Measurements from ENCODE around the gene MBD2.

DNA sequence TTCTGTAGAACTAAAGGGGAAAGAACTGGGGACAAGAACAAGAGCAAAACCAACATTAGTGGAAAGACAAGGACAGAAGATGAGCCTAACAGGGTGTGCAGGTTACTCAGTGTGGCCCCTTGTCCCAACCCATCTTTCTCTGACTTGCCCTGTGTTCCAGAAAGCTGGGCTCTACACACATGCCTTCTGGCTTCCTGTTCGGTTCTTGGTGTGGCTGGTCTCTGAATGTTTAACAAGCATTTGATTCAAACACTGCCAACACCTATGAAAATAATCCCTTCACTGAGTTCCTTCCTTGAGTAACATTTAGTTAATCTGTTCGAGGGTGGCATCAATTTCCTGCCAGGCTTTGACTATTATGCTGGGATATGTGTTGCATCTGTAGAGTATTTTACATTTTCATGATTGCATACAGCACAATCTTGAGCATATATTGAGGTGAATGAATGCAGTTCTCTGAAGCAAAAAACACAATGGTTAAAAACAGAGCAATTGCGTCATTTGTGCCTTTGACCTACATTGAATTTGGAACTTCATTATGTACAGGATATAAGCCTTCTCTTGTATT is 83.3 kb downstream of the MBD2 start:
- TF ChIP-seq SNAI2 (CRISPR knock-in tag; IDR thresholded peaks at IDR 0.05) = no peak
- no peak for TF ChIP-seq ESRRG (CRISPR knock-in tag; IDR thresholded peaks at IDR 0.05)
- TF ChIP-seq TCF4 (CRISPR knock-in tag; IDR thresholded peaks at IDR 0.05; ENCODE audit: borderline replicate concordance) = no peak
- TF ChIP-seq, protein P1, sequence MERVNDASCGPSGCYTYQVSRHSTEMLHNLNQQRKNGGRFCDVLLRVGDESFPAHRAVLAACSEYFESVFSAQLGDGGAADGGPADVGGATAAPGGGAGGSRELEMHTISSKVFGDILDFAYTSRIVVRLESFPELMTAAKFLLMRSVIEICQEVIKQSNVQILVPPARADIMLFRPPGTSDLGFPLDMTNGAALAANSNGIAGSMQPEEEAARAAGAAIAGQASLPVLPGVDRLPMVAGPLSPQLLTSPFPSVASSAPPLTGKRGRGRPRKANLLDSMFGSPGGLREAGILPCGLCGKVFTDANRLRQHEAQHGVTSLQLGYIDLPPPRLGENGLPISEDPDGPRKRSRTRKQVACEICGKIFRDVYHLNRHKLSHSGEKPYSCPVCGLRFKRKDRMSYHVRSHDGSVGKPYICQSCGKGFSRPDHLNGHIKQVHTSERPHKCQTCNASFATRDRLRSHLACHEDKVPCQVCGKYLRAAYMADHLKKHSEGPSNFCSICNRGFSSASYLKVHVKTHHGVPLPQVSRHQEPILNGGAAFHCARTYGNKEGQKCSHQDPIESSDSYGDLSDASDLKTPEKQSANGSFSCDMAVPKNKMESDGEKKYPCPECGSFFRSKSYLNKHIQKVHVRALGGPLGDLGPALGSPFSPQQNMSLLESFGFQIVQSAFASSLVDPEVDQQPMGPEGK (CRISPR knock-in tag; IDR thresholded peaks at IDR 0.05; ENCODE audit: borderline replicate concordance) = no peak
- no peak for TF ChIP-seq BACH2 (CRISPR knock-in tag; IDR thresholded peaks at IDR 0.05; ENCODE audit: borderline replicate concordance)
- TF ChIP-seq, protein P2, sequence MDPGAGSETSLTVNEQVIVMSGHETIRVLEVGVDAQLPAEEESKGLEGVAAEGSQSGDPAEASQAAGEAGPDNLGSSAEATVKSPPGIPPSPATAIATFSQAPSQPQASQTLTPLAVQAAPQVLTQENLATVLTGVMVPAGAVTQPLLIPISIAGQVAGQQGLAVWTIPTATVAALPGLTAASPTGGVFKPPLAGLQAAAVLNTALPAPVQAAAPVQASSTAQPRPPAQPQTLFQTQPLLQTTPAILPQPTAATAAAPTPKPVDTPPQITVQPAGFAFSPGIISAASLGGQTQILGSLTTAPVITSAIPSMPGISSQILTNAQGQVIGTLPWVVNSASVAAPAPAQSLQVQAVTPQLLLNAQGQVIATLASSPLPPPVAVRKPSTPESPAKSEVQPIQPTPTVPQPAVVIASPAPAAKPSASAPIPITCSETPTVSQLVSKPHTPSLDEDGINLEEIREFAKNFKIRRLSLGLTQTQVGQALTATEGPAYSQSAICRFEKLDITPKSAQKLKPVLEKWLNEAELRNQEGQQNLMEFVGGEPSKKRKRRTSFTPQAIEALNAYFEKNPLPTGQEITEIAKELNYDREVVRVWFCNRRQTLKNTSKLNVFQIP (CRISPR knock-in tag; IDR thresholded peaks at IDR 0.05; ENCODE audit: borderline replicate concordance, low read depth) = no peak
- no peak for TF ChIP-seq RARB (CRISPR knock-in tag; IDR thresholded peaks at IDR 0.05)
- no peak for TF ChIP-seq ISL1 (CRISPR knock-in tag; IDR thresholded peaks at IDR 0.05)
- TF ChIP-seq, protein P3, sequence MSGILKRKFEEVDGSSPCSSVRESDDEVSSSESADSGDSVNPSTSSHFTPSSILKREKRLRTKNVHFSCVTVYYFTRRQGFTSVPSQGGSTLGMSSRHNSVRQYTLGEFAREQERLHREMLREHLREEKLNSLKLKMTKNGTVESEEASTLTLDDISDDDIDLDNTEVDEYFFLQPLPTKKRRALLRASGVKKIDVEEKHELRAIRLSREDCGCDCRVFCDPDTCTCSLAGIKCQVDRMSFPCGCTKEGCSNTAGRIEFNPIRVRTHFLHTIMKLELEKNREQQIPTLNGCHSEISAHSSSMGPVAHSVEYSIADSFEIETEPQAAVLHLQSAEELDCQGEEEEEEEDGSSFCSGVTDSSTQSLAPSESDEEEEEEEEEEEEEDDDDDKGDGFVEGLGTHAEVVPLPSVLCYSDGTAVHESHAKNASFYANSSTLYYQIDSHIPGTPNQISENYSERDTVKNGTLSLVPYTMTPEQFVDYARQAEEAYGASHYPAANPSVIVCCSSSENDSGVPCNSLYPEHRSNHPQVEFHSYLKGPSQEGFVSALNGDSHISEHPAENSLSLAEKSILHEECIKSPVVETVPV (CRISPR knock-in tag; IDR thresholded peaks at IDR 0.05) = no peak
- TF ChIP-seq OSR1 (CRISPR knock-in tag; IDR thresholded peaks at IDR 0.05) = no peak
- TF ChIP-seq CSDC2 (CRISPR knock-in tag; IDR thresholded peaks at IDR 0.05) = no peak
- no peak for TF ChIP-seq ARNTL (CRISPR knock-in tag; IDR thresholded peaks at IDR 0.05; ENCODE audit: borderline replicate concordance, low read depth)

Data from SK-N-SH treated with all-trans-retinoic acid at 6 μM for 48 hours (cell line).